UCSD-AML1 (cell line): ENCODE measurements around the gene HOXD11.
A peak's percentile ranks its signal among the peaks of the same experiment; 100 is the strongest.

Experiments used
- DNase-seq: peaks from one replicate; lab custom pipeline; 2025; ENCODE audit not compliant: unreplicated experiment; lab: John Stamatoyannopoulos, UW

HOXD11 gene

GRCh38 chr2:176130957-176131847, 24.1 kb downstream of the HOXD11 start:
- no peak for DNase-seq

GRCh38 chr2:176131848-176132158, 24.7 kb downstream of the HOXD11 start:
- DNase-seq, result no peak

- DNase-seq, result no peak
Observed at GRCh38 chr2:176132205-176133171, 25.4 kb downstream of the HOXD11 start.

- no peak for DNase-seq
Observed at GRCh38 chr2:176133389-176133788, 26.3 kb downstream of the HOXD11 start.

- DNase-seq, result no peak
Observed at GRCh38 chr2:176134035-176134434, 27.0 kb downstream of the HOXD11 start.

GRCh38 chr2:176135035-176135440, 28.0 kb downstream of the HOXD11 start:
- DNase-seq, result no peak

GRCh38 chr2:176136374-176137251, 29.5 kb downstream of the HOXD11 start:
- no peak for DNase-seq

GRCh38 chr2:176137252-176137580, 30.1 kb downstream of the HOXD11 start:
- DNase-seq, result no peak

- DNase-seq, result no peak
Observed at GRCh38 chr2:176137906-176138305, 30.8 kb downstream of the HOXD11 start.

GRCh38 chr2:176138526-176138922, 31.4 kb downstream of the HOXD11 start:
- DNase-seq, result no peak

GRCh38 chr2:176138923-176139660, 32.0 kb downstream of the HOXD11 start:
- no peak for DNase-seq

- DNase-seq, result no peak
Observed at GRCh38 chr2:176139661-176140512, 32.8 kb downstream of the HOXD11 start.

- DNase-seq, result peak; percentile 87
Observed at GRCh38 chr2:176140513-176141317, 33.6 kb downstream of the HOXD11 start.

- no peak for DNase-seq
Observed at GRCh38 chr2:176142281-176142680, 35.2 kb downstream of the HOXD11 start.

GRCh38 chr2:176145085-176145969, 38.2 kb downstream of the HOXD11 start:
- DNase-seq, result no peak

GRCh38 chr2:176146101-176146500, 39.0 kb downstream of the HOXD11 start:
- no peak for DNase-seq

GRCh38 chr2:176146645-176147044, 39.6 kb downstream of the HOXD11 start:
- DNase-seq, result no peak
